Prostate gland (tissue), 2 donors: Measurements from ENCODE around the gene STUM.

ENCODE experiments used
- POLR2A ChIP-seq: fragments of 450-650 bp; IDR thresholded peaks from one replicate; pipeline ENCODE4 v1.6.1; 2016; ENCODE audit warnings: antibody characterized with exemption, mild to moderate bottlenecking
- TF ChIP-seq, protein P1 (sequence below), 4 experiments: fragments of 200-600 bp in 2 of 4; fragments of 450-650 bp in 2 of 4; sonication (generic) in 2 of 4; IDR thresholded peaks; 1 replicate in 3 of 4; 2 replicates in 1 of 4; pipeline ENCODE4 v1.5.1; 2016 to 2019; ENCODE audit warnings: antibody characterized with exemption in 4 of 4, mild to moderate bottlenecking in 2 of 4, moderate library complexity in 2 of 4

DNA sequence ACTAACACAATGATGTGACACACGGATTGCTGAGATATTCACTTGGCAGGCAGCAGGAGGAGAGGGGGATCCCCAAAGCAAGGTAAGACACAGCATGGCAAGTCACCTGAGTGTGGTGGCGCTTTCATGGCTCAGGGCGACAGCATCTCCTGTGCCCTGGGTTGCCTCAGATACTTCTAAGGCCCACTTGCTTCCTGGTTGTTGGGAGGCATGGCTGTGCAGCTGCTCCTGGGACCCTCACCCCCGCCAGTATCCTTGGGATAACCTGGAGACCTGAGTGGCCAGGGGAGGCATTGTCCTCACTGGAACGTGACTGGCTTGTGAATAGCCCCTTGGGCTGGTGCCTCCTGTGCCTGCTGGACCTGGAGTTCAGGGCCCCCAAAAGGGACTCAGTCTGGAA is 69.8 kb downstream of the STUM start:
- TF ChIP-seq, protein P1, sequence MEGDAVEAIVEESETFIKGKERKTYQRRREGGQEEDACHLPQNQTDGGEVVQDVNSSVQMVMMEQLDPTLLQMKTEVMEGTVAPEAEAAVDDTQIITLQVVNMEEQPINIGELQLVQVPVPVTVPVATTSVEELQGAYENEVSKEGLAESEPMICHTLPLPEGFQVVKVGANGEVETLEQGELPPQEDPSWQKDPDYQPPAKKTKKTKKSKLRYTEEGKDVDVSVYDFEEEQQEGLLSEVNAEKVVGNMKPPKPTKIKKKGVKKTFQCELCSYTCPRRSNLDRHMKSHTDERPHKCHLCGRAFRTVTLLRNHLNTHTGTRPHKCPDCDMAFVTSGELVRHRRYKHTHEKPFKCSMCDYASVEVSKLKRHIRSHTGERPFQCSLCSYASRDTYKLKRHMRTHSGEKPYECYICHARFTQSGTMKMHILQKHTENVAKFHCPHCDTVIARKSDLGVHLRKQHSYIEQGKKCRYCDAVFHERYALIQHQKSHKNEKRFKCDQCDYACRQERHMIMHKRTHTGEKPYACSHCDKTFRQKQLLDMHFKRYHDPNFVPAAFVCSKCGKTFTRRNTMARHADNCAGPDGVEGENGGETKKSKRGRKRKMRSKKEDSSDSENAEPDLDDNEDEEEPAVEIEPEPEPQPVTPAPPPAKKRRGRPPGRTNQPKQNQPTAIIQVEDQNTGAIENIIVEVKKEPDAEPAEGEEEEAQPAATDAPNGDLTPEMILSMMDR (IDR thresholded peaks at IDR 0.05) = no peak
- TF ChIP-seq POLR2A = no peak
